Erythroblast (primary cell): ENCODE data around the gene BIRC2.

Experiments
- DNase-seq, 2 experiments: peaks; one replicate each; lab custom pipeline; 2025; lab: John Stamatoyannopoulos, UW
- GATA1 ChIP-seq: IDR thresholded peaks from 2 replicates; pipeline ENCODE4 v1.6.1; 2011; ENCODE audit warnings: low read depth, mild to moderate bottlenecking, control low read depth, low read length, moderate library complexity
- POLR2A ChIP-seq: IDR thresholded peaks from 2 replicates; pipeline ENCODE4 v1.6.1; 2011; ENCODE audit warnings: mild to moderate bottlenecking, low read length

Gene BIRC2

GRCh38 chr11:102391549-102392237 lies 44.7 kb downstream of the BIRC2 start:
- TF ChIP-seq GATA1: no peak
- TF ChIP-seq POLR2A: no peak
- DNase-seq: no peak

DNA sequence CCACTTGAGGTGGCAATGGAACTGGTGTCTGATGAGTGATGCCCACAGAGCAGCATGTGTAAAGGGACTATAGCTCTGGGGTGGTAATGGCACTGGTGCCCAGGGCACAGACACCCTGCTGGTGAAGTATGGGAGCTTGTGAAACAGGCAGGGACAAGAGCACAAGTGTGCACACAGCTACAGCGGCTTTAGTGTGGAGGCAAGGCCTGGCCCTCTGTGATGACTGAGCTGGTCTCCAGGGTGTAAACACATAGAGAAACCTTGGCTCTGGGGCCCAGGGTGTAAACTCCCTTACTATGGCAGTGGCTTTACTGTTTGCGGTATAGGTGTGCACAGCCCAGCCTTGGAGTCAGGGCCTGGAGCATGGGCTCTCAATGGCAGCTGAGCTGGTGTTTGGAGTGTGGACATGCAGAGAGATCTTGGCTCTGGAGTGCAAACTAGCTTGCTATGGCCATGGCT lies 46.3 kb downstream of the BIRC2 start:
- DNase-seq: no peak
- TF ChIP-seq POLR2A (no peak), GATA1 (no peak)

DNA sequence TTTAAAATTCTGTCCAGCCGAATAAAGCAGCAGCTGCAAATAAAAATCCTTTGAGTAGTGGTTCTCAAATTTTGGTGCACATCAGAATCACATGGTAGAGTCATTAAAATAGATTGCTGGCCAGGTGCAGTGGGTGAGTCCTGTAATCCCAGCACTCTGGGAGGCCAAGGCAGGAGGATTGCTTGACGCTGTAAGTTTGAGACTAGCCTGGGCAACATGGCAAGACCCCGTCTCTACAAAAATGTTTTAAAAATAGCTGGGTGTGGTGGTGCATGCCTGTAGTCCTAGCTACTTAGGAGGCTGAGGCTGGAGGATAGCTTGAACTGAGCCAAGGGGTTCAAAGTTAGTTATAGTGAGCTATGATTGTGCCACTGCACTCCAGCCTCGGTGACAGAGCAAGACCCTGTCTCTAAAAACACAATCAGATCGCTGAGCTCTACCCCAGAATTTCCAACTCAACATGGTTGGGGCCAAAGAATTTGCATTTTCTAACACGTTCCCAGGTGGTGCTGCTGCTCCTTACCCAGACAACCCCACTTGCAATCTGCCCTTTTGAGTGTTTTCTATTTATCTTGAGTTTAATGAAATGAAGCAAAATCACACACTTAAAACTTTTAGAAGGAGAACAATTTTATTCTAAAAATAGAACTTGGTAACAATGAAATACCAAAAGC lies 48.8 kb downstream of the BIRC2 start:
- DNase-seq: no peak
- TF ChIP-seq GATA1 (no peak), POLR2A (no peak)

GRCh38 chr11:102396708-102397563 lies 49.9 kb downstream of the BIRC2 start:
- TF ChIP-seq POLR2A (no peak), GATA1 (no peak)
- DNase-seq: no peak

DNA sequence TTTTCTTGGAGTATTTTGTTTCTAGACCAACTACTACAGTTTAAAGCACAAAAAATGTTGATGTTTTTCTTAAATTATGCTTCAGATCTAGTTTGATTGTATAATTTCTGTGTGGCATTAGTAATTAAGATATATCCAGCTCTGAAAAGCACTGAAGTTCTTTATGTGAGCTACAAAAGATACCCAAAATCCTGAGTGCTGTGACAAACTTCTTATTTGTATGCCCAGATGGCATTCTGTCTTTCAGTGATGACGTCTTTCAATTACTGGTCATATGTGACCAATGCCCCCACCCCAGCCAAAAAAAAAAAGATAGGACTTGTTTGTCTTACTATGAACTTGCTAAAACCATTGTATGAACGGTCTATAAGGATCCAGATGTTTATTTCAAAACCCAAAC lies 51.3 kb downstream of the BIRC2 start:
- DNase-seq: no peak
- TF ChIP-seq POLR2A (no peak), GATA1 (no peak)

DNA sequence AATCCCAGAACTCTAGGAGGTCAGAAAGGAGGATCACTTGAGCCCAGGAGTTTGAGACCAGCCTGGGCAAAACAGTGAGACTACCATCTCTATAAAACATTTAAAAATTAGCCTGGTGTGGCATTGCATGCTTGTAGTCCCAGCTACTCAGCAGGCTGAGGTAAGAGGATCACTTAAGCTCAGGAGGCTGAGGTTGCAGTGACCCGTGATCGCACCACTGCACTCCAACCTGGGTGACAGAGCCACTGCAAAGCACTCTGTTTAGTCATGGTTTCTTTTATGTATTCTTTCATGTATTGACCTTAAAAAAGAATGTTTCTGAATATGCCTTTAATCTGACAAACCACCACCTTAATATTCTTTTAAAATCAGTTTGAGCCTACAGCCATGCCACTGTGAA lies 52.2 kb downstream of the BIRC2 start:
- DNase-seq: no peak
- TF ChIP-seq GATA1 (no peak), POLR2A (no peak)

GRCh38 chr11:102400603-102401002 lies 53.6 kb downstream of the BIRC2 start:
- no peak for TF ChIP-seq POLR2A
- no peak for TF ChIP-seq GATA1
- no peak for DNase-seq

- DNase-seq: no peak
- no peak for TF ChIP-seq GATA1
- TF ChIP-seq POLR2A: no peak
Observed at GRCh38 chr11:102401905-102402304, 54.9 kb downstream of the BIRC2 start.

DNA sequence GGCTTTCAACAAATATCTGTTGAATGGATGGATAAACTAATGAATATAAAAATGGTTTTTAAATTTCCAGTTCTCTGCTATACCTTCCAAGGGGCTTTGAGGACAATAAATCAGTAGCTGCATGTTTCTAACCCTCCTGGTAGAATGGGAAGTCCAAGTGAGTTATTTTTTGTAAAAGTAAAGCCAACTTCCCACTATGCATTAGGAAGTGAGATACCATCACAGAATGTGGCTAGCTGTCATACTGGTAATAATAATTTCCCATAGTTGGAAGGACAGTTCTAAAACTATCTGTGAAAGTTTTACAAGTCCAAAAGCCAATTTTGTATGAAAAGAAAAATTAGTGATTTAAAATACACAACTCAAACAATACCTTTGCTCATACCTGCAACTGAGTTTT lies 55.5 kb downstream of the BIRC2 start:
- no peak for DNase-seq
- TF ChIP-seq POLR2A: no peak
- no peak for TF ChIP-seq GATA1

GRCh38 chr11:102405501-102405900 lies 58.5 kb downstream of the BIRC2 start:
- no peak for TF ChIP-seq GATA1
- TF ChIP-seq POLR2A: no peak
- DNase-seq: no peak

GRCh38 chr11:102406099-102406498 lies 59.1 kb downstream of the BIRC2 start:
- no peak for TF ChIP-seq GATA1
- no peak for TF ChIP-seq POLR2A
- DNase-seq: no peak

DNA sequence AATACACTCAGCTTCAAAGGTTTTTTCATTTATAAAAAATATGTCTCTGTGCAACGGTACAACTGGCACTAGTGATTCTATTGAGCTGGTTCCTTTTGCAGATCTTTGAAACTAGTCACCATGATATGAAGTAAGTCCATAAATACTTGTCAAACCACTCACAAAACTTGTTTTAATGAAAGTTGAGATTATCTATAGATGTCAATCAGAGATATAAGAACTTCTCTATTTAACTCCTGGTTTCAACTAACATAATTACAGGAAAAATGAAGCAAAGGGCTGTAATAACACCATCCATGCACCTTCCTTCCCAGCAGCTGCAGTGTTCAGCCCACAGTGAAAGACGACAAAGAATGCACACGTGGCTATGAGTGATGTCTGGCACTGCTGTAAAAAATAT lies 60.9 kb downstream of the BIRC2 start:
- no peak for TF ChIP-seq POLR2A
- TF ChIP-seq GATA1: no peak
- DNase-seq: no peak

DNA sequence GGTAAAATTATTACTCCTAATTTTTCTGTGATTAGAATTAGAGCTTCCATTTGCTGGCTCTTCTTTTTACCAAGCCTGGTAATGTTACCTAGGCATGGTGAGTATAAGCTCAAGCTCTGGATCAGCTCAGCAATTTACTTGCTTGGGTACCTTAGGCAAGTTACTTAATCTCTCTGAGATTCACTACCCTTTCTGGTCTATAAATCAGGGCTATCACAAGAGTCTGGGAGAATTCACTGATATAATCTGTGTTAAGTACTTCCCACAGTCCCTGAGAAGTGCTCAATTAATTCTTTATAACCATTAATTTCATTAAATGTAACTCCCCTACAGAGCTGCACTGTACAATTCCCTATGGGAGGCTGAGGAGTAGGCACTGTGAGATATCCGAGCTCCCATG lies 61.3 kb downstream of the BIRC2 start:
- no peak for TF ChIP-seq GATA1
- DNase-seq: no peak

GRCh38 chr11:102410382-102410784 lies 63.4 kb downstream of the BIRC2 start:
- TF ChIP-seq POLR2A: no peak
- no peak for TF ChIP-seq GATA1
- DNase-seq: no peak

DNA sequence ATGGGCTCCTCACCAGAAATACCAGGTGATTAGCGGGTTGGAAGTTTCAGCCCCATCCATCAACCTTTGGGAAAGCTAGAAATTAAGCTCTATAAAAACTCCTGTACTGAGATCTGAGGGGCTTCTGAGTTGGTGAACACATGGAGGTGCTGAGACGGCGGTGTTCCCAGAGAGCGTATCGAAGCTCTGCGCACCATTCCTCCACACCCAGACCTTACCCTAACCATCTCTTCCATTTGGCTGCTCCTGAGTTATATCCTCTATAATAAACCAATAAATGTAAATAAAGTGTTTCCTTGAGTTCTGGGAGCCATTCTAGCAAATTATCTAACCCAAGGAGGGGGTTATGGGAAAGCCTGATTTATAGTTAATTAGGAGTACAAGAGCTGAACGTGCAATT lies 64.1 kb downstream of the BIRC2 start:
- TF ChIP-seq POLR2A (no peak), GATA1 (no peak)
- no peak for DNase-seq
